ENCODE results near the gene DENND4A.
A peak's percentile ranks its signal among the peaks of the same experiment; 100 is the strongest.
"Not testable (repeated sequence)": the region's sequence is repeated elsewhere in the genome, so short reads cannot be mapped to it uniquely, and the experiment has no call there.

DENND4A gene

GRCh38 chr15:65751431-65751830 is 40.7 kb downstream of the DENND4A start:
- no peak for DNase-seq

GRCh38 chr15:65747265-65747664 is 44.8 kb downstream of the DENND4A start:
- no peak for DNase-seq

DNA sequence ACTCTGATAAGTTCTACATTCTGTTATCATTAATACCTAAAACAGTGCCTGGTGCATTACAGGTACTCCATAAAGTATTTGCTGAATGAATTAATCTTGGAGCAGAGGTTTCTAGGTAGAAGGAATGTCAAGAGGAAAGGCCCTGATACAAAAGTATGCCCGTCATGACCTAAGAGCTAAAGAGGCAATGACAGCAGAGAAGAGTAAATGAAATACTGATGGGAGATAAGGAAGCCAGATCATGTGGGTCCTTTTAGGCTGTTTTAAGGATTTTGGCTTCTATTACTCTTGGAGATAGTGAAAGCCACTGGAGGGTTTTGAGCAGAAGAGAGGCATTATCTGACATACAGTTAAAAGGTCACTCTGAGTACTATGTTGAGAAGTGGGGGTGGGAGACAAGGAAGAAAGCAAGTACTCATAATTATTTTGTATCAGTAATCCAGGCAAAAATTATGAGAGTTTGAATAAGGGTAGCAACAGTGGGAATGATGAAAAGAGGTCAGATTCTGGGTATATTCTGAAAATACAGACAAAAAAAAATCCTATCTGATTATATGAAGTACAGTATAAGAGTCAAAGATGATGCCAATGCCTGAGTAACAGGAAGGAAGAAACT is 48.3 kb downstream of the DENND4A start:
- no peak for DNase-seq

DNA sequence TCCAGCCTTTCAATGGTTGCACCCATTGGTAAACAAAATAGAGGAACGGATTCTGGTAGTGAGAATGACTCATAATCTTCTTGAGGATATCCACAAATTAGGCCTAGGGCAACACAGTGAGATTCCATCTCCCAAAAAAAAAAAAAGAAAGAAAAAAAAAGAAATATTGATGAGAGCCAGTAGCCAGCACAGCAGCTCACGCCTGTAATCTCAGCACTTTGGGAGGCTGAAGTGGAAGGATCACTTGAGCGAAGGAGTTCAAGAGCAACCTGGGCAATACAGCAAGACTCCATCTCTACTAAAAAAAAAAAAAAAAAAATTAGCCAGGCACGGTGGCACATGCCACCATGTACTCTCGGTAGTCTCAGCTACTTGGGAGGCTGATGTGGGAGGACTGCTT is 51.9 kb downstream of the DENND4A start:
- DNase-seq: no peak

GRCh38 chr15:65738649-65739048 is 53.4 kb downstream of the DENND4A start:
- peak; percentile 31 for DNase-seq

DNA sequence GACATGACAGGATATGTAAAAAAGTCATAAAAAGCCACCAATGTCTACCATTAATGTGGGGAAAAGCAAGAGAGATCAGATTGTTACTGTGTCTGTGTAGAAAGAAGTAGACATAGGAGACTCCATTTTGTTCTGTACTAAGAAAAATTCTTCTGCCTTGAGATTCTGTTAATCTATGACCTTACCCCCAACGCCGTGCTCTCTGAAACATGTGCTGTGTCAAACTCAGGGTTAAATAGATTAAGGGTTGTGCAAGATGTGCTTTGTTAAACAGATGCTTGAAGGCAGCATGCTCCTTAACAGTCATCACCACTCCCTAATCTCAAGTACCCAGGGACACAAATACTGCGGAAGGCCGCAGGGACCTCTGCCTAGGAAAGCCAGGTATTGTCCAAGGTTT is 58.5 kb downstream of the DENND4A start:
- not testable (repeated sequence) for DNase-seq

DNA sequence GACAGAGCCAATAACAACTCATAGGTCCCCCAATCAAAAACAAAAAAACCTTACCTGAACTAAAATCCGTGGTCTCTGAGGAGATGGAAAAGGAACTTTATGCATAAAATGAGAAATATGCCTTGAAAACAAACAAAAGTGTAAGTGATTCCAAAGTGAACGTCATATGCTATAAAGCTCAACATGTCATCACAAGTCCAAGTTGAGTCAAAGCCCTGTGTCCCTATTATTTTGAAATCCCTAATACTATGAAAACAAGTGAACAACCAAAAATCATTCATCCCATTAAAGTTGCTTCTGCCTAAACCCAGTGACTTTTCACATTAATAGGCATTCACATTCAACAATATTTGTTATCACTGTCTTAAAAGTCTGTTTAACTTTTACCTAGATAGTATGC is 59.4 kb downstream of the DENND4A start:
- DNase-seq: no peak

GRCh38 chr15:65731926-65732325 is 60.2 kb downstream of the DENND4A start:
- DNase-seq: no peak

- no peak for DNase-seq
Observed at GRCh38 chr15:65730549-65731172, 61.4 kb downstream of the DENND4A start.

DNA sequence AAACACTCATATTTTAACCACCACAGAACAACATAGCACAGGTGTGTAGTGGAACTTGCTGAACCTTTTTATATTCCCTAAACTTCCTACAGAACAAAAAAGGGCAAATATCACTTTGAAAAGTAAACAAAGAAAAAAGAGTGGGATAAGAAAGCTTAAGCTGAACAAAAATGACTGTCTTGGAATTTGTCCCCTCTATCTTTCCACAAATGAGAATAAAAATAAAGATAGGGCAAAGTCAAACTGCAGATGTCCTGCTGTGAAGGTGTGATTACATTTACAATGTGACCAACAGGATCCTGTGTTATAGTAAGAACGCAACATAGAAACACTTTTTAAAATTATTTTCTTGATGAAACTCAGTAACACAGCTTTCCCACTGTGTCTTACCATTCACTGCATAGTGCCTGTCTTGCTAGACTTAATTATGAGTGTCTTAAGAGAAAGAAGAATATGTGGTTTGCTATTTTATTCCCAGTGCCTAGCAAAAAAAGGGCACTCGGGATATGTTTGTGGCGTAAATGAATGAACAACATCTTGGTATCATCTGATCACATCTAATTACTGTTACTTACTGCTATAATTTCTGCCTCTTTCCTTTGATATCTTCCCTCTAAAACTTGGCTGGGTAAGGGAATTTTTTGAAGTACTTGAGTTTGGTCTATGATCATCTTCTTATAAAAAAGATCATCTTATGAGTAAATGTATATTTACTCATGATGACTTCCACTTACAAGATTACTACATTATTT is 67.5 kb downstream of the DENND4A start:
- no peak for DNase-seq

DNA sequence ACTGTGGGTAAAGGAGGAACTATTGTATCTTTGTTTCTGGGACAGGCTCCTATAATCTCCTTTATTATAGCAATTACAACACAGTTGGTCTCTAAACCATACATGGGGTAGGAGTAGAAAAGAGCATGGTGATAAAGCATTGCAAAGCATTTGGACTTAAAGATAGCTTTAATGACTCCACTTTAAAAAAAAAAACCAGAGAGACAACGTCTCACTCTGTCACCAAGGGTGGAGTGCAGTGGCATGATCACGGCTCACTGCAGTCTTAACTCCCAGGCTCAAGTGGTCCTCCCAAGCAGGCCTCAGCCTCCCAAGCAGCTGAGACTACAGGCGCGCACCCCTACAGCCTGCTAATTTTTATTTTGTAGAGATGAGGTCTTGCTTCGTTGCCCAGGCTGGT is 68.2 kb downstream of the DENND4A start:
- DNase-seq: no peak

- no peak for DNase-seq
Observed at GRCh38 chr15:65722191-65722590, 69.9 kb downstream of the DENND4A start.

- DNase-seq: no peak
Observed at GRCh38 chr15:65712415-65712814, 79.7 kb downstream of the DENND4A start.

- no peak for DNase-seq
Observed at GRCh38 chr15:65695081-65695480, 97.0 kb downstream of the DENND4A start.

DNA sequence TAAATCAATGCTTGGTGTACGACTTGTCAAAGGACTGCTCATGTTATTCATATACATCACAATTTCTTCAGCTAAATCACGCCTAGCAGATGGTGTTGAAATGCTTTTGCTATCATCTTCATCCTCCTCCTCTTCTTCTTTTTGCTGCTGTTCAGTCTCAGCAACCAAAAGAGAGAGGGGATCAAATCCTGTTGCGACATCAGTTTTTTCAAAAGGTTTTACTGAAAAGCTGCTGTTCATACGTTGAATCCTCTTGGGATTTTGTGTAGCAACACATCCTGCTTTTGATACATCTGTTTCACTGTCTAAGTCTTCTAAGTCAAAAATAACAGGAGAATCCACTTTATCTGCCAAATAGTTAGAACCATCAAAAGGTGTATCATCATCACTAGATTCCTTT is 101.3 kb downstream of the DENND4A start:
- DNase-seq: no peak

- no peak for DNase-seq
Observed at GRCh38 chr15:65690173-65690572, 101.9 kb downstream of the DENND4A start.

- no peak for DNase-seq
Observed at GRCh38 chr15:65688462-65688861, 103.6 kb downstream of the DENND4A start.

GRCh38 chr15:65682404-65682911 is 109.6 kb downstream of the DENND4A start:
- DNase-seq: no peak

DNA sequence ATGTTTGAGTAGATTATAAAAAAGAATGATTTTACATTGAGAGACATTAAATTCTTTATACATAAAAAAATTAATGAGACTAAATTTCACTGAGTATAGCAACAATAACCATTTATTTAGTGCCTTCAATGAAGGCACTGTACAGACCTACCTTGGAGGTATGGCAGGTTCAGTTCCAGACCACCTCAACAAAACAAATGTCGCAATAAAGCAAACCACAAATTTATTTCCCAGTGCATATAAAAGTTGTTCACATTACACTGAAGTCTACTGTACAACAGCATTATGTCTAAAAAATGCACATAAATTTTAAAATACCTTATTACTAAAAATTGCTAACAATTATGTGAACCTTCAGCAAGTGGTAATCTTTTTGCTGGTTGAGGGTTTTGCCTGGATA is 111.5 kb downstream of the DENND4A start:
- no peak for DNase-seq

- no peak for DNase-seq
Observed at GRCh38 chr15:65676123-65676522, 116.0 kb downstream of the DENND4A start.

- DNase-seq: no peak
Observed at GRCh38 chr15:65675551-65675950, 116.5 kb downstream of the DENND4A start.

- DNase-seq: peak; percentile 3
Observed at GRCh38 chr15:65666257-65666656, 125.8 kb downstream of the DENND4A start.

DNA sequence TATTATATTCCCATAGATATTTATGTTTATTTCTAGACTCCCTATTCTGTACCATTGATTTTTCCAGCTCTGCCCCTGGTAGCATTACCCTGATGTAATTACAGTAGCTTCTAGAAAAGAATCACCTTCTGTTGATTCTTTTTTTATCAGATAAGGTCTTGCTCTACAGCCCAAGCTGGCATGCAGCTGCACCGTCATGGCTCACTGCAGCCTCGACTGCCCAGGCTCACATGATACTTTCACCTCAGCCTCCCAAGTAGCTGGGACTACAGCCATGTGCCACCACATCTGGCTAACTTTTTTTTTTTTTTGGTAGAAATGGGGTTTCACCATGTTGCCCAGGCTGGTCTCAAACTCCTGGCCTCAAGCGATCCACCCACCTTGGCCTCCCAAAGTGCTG is 128.6 kb downstream of the DENND4A start:
- DNase-seq: no peak

DNA sequence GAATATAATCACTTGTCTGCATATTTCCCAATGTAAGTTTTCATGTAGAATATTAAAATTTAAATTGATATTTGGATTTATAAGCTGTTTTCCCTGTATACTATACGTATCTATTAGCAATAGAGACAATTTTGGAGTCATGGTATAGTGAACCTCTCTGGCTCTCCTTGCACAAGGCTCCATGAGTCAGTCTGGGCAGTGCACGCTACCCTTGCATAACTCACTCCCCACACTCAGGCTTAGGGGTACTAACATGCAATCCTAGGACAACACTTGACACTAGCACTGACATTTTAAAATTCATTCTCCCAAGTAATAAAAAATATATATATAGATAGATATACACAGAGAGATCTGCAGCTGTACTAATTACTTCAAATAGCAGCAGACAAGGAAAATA is 131.2 kb downstream of the DENND4A start:
- no peak for DNase-seq

Data from DMS53 (cell line).